ENCODE results near the gene ZNF527. TPM values are rescaled to one million over a fixed set of nuclear protein-coding genes. Genes with fewer than 3 reads are reported as not detected.

The ZNF527 gene
- 1 to 10 TPM; 3.8 to 4.4 TPM for total RNA-seq

DNA sequence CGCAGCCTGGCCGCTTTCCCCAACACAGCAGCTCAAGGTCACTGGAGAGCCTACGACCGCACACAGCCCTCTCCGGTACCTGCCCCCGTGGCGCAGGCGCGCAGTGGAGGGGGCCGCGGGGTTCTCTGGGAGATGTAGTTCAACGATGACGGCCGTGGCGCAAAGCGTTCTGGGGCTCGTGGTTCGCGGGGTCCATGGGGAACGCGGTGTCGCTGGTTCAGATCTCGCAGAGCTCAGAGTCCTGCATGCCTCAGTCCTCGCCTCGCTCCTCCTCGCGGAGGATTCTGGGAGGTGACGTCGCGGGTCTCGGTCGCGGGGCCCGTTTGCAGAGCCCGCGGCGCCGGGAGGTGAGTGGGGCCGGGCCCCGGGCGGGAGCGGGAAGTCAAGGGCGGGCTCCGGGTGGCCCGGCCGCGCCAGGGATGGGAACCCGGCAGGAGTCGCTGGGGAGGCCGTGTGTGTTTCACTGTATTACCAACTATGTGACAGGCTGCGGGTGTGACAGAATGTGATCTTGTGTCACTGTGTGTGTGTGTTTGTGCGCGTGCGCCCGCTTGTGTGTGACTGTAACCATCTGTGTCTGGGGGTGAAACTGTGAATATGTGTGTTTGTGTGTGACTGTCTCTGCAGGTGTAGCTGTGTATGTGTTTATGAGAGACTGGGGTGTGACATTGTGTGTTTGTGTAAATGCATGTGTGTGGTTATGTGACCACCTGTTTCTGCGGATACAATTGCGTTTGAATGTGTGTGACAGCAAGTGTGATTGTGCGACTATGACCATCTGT is at the start of gene ZNF527:
Gene ZNF527, plus strand, starts transcription at position 220 of the 782 bp plus-strand sequence. CDS start 3,100 bp downstream, outside the sequence.
- Mint-ChIP-seq H3K36me3 (peaks cover 11% of the 10 kb centered on the region), H3K4me3 (peak within 1 kb of the TSS; percentile 93), H3K9me3 (peaks cover 13% of the 10 kb centered on the region), H3K27ac (peak within 1 kb of the TSS; percentile 88), H3K27me3 (no peaks in the 10 kb centered on the region), H3K4me1 (ENCODE audit: low read depth) (peaks cover 11% of the 10 kb centered on the region)
- peak; percentile 98 for DNase-seq
- intact Hi-C loops (cut with micrococcal nuclease): loop anchor here (1.0 to 5.0 kb wide), 9 partner anchors 39 to 398 kb away; partner anchors contain the start of genes ZFP30, ZNF420, ZNF569 and ZNF585A
- ChIA-PET POLR2A (interaction anchor here (0.6 to 2.2 kb wide), 9 partner anchors 36 to 1157 kb away, joined by 3 to 9 read pairs (median 3); partner anchors contain the start of genes ZNF146, ZNF383, ZNF540 and ZNF565), CTCF (interaction anchor here (1.0 to 1.2 kb wide), 3 partner anchors 51 to 224 kb away, joined by 3 to 4 read pairs (median 4); partner anchors contain the start of genes ZNF540 and ZNF571)

DNA sequence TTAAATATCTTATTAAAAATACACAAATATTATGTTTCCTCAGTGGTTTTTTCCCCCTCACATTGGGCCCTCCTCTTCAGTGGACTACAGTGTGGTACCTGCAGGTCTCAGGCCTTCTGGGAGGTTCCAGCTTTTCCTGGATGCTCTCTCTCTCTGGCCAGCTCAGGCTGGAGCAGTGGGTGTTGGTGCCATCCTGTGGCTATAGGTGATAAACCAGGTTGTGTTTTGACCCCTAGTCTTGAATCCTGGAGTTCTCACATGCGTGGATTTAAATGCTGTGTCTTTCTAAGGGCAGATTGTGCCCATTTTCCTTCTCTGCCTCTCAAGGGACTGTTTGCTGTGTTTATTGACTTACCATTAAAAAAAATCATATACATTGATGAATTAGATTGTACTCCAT is 41.2 kb upstream of the ZNF527 start:
- CTCF ChIA-PET: no interaction called here
- Mint-ChIP-seq H3K4me1 (ENCODE audit: low read depth) (peaks cover 11% of the 10 kb centered on the region), H3K4me3 (no peak overlapping the region), H3K27ac (no peak overlapping the region), H3K36me3 (peaks cover 29% of the 10 kb centered on the region), H3K27me3 (no peaks in the 10 kb centered on the region), H3K9me3 (no peaks in the 10 kb centered on the region)
- POLR2A ChIA-PET: no interaction called here
- intact Hi-C loops (cut with micrococcal nuclease): loop anchor here (5.0 kb wide), 1 partner anchor 43 kb away; the partner anchor contains the start of gene ZNF527
- DNase-seq: no peak

DNA sequence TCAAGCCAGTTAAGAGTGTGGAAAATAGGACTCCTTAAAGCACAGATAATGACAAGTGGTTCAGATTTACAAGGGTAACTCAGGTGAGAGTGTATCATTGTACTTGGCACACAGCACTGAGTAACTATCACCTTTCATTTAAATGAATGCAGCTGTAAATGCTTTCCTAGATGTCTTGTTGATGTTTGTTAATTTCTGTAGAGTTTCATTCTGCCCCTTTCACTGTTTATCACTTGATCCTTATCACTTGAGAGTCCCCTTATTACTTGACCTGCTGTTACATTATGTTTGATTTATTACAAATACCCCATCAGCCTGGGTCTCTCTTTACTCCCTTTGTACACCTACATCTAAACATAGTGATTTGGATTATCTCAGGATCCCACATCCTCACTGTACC is 38.1 kb upstream of the ZNF527 start:
- intact Hi-C loops (cut with micrococcal nuclease): loop anchor here (5.0 kb wide), 1 partner anchor 39 kb away; the partner anchor contains the start of gene ZNF527
- no peak overlapping the region for H3K4me3 Mint-ChIP-seq
- peaks cover 23% of the 10 kb centered on the region for H3K4me1 Mint-ChIP-seq (ENCODE audit: low read depth)
- no peak overlapping the region for H3K27ac Mint-ChIP-seq
- ChIA-PET CTCF (no interaction called here), POLR2A (no interaction called here)
- no peaks in the 10 kb centered on the region for H3K9me3 Mint-ChIP-seq
- no peaks in the 10 kb centered on the region for H3K27me3 Mint-ChIP-seq
- no peak for DNase-seq
- peaks cover 28% of the 10 kb centered on the region for H3K36me3 Mint-ChIP-seq

DNA sequence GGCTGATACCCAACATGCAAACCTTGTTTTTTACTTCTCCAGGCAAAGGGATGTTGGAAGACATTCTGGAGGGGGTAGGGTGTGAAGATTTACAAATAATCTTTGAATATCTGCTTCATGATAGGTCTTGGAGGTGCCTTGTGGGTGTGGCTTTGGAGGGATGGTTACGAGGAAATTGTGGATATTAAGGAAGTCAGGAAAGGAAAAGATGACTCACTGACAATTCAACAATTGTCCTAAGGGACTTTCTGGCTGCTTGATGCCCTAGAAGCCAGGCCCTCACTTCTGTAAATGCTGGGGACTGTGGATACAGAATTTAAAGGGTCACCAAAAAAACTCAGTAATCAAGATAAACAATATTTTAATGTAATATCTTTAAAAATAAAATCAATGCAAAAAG is 37.4 kb upstream of the ZNF527 start:
- Mint-ChIP-seq H3K27ac (no peak overlapping the region), H3K36me3 (peaks cover 31% of the 10 kb centered on the region), H3K4me1 (ENCODE audit: low read depth) (peaks cover 23% of the 10 kb centered on the region), H3K4me3 (peak overlapping the region; percentile 16), H3K27me3 (no peaks in the 10 kb centered on the region), H3K9me3 (no peaks in the 10 kb centered on the region)
- intact Hi-C loops (cut with micrococcal nuclease): loop anchor here (5.0 kb wide), 1 partner anchor 39 kb away; the partner anchor contains the start of gene ZNF527
- POLR2A ChIA-PET: interaction anchor here (2.2 kb wide), 1 partner anchor 38 kb away, joined by 9 read pairs; the partner anchor contains the start of gene ZNF527
- CTCF ChIA-PET: no interaction called here
- DNase-seq: no peak

DNA sequence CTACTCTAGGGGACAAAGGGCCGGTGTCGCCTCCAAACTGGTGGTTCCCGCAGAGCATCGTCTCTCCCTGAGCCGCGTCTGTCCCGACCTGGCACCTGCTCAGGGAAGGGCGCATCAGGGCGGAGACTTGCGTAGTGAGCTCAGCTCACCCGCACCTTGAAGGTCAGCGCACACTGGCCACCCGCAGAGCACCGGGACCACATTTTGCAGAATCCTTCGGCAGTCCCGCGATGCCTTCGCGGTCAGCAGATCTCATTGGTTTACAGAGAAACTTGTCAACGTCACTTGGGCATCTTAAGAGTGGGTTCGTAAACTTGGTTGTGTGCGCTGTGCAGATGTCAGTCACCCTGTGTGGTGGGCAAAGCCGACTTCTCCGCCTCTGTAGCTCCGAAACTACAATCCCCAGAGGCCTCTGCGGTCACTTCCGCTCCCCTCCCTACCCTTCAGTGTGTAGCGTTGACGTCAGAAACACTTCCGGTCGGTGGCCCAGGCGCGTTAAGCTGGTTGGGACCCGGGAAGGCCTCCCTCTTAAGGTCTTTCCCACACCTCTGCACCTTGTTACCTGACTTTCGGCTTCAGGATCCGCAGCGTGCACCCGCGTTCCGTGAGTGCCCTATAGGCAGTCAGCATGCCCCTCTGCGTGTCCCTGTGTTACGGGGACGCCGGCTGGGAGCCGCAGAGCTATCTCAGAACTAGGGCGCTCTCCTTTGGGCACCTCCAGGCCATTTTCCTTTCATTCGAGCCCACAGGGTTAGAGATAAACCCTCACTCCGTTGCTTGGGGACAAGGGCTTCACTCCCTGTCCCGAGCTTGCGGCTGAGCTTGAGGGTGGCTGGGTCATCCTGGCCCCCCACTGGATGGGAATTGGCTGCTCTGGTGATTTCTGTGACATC is 36.5 kb upstream of the ZNF527 start:
- H3K27ac Mint-ChIP-seq: peak overlapping the region; percentile 78

DNA sequence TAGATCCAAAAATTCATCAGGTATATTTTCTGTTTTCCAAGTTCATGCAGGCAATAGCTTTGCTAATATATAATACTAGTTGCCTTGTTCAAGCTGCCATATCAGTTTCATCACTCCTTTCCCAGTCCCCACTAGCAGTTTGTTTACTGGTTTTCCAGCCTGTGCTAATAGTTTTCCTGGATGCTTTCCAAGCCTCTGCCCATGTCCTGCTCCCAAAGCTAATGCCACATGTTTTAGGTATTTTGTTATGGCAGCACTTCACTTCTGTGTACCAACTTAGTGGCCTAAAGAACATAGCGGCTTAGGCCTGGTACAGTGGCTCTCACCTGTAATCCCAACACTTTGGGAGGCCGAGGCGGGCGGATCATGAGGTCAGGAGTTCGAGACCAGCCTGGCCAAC is 28.1 kb upstream of the ZNF527 start:
- Mint-ChIP-seq H3K9me3 (no peaks in the 10 kb centered on the region), H3K27me3 (no peaks in the 10 kb centered on the region), H3K27ac (no peak overlapping the region), H3K4me1 (ENCODE audit: low read depth) (peaks cover 8% of the 10 kb centered on the region), H3K4me3 (no peak overlapping the region), H3K36me3 (peaks cover 51% of the 10 kb centered on the region)
- ChIA-PET POLR2A (no interaction called here), CTCF (no interaction called here)
- DNase-seq: no peak
- intact Hi-C loops (cut with micrococcal nuclease): no loop called here

More for the DNA sequence above, 36.5 kb upstream of the ZNF527 start:
- ChIA-PET POLR2A (interaction anchor here (0.5 to 2.2 kb wide), 4 partner anchors 17 to 432 kb away, joined by 3 to 9 read pairs (median 4); partner anchors contain the start of genes ZNF527 and ZNF570), CTCF (interaction anchor here (0.7 kb wide), 1 partner anchor 17 kb away, joined by 3 read pairs; no protein-coding TSS in a partner anchor)
- Mint-ChIP-seq H3K4me1 (ENCODE audit: low read depth) (peaks cover 23% of the 10 kb centered on the region), H3K4me3 (peak overlapping the region; percentile 88), H3K36me3 (peaks cover 27% of the 10 kb centered on the region), H3K27me3 (no peaks in the 10 kb centered on the region), H3K9me3 (no peaks in the 10 kb centered on the region)
- peak; percentile 92 for DNase-seq
- intact Hi-C loops (cut with micrococcal nuclease): loop anchor here (1.0 to 5.0 kb wide), 2 partner anchors 17 to 38 kb away; partner anchors contain the start of gene ZNF527

DNA sequence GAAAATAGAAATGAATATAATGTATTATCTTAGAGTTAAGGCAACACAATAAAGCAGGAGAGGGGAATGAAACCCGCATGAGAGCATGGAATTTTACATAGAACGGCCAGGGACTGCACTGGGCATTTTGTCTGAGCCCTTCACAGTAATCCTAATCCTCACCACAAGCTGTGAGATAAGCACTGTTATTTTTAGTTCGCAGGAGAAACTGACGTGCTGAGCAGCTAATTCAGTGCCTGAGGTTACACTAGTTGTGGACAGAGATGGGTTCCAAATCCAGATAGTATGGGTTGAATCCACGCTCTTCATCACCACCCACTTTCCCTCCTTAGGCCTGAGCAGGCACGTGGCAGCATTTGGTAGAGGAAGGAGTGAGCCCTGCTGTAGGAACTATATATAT is 24.8 kb upstream of the ZNF527 start:
- POLR2A ChIA-PET: no interaction called here
- intact Hi-C loops (cut with micrococcal nuclease): no loop called here
- DNase-seq: no peak
- peaks cover 53% of the 10 kb centered on the region for H3K36me3 Mint-ChIP-seq
- H3K27me3 Mint-ChIP-seq: no peaks in the 10 kb centered on the region
- H3K27ac Mint-ChIP-seq: no peak overlapping the region
- no peaks in the 10 kb centered on the region for H3K9me3 Mint-ChIP-seq
- H3K4me3 Mint-ChIP-seq: no peak overlapping the region
- peaks cover 3% of the 10 kb centered on the region for H3K4me1 Mint-ChIP-seq (ENCODE audit: low read depth)
- CTCF ChIA-PET: no interaction called here

DNA sequence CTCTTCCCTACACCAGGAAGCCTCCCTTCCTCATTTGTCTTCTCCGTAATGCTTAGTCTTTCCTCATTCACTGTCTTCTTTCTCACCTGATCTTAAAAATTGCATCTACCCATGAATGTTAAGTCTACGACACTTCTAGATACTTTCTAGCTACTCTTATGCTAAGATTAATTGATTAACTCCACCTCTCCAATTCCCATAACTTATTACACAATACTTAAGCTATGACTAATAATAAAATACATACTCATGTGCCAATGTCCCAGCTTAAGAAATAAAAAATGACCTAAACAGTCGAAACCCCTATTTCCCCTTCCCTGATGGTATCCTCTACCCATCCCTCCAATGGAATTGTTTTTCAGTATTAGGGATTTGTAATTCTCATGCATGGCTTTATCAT is 22.8 kb upstream of the ZNF527 start:
- H3K4me1 Mint-ChIP-seq (ENCODE audit: low read depth): no peaks in the 10 kb centered on the region
- H3K27me3 Mint-ChIP-seq: no peaks in the 10 kb centered on the region
- H3K27ac Mint-ChIP-seq: no peak overlapping the region
- H3K9me3 Mint-ChIP-seq: no peaks in the 10 kb centered on the region
- DNase-seq: no peak
- intact Hi-C loops (cut with micrococcal nuclease): no loop called here
- H3K36me3 Mint-ChIP-seq: peaks cover 59% of the 10 kb centered on the region
- no peak overlapping the region for H3K4me3 Mint-ChIP-seq
- ChIA-PET CTCF (no interaction called here), POLR2A (no interaction called here)

DNA sequence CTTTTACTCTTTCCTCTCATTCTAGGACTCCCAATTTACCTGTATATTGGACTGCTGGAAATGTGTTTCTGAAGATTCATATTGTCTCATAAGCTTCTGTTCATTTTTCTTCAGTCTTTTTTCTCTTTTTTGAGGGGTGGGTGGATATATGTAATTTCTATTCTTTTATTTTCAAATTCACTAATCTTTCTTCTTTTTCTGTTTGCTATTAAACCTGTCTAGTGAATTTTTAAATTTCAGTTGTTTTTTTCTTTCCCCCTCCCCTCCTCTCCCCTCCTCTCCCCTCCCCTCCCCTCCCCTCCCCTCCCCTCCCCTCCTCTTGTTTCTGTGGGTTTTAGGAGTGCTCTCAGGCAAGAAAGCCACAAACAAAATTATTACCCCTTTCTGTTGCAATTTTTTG is 16.9 kb upstream of the ZNF527 start:
- Mint-ChIP-seq H3K4me1 (ENCODE audit: low read depth) (no peaks in the 10 kb centered on the region), H3K27ac (no peak overlapping the region), H3K9me3 (peaks cover 21% of the 10 kb centered on the region), H3K27me3 (no peaks in the 10 kb centered on the region), H3K4me3 (no peak overlapping the region), H3K36me3 (peaks cover 74% of the 10 kb centered on the region)
- no peak for DNase-seq
- POLR2A ChIA-PET: no interaction called here
- intact Hi-C loops (cut with micrococcal nuclease): no loop called here
- CTCF ChIA-PET: no interaction called here

DNA sequence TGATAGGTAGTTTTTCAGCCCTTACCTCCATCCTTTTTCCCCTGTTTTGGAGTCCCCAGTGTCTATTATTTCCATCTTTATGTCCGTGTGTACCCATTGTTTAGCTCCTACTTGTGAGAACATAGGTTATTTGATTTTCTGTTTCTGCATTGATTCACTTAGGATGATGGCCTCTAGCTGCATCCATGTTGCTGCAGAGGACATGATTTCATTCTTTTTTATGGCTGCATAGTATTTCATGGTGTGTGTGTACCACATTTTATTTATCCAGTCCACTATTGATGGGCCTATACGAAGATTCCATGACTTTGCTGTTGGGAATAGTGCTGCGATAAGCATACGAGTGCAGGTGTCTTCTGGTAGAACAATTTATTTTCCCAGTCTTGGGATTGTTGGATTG is 15.0 kb upstream of the ZNF527 start:
- Mint-ChIP-seq H3K9me3 (peaks cover 21% of the 10 kb centered on the region), H3K36me3 (peaks cover 80% of the 10 kb centered on the region), H3K4me1 (ENCODE audit: low read depth) (no peaks in the 10 kb centered on the region), H3K27me3 (no peaks in the 10 kb centered on the region), H3K4me3 (no peak overlapping the region), H3K27ac (no peak overlapping the region)
- DNase-seq: no peak
- intact Hi-C loops (cut with micrococcal nuclease): no loop called here
- ChIA-PET CTCF (no interaction called here), POLR2A (no interaction called here)

DNA sequence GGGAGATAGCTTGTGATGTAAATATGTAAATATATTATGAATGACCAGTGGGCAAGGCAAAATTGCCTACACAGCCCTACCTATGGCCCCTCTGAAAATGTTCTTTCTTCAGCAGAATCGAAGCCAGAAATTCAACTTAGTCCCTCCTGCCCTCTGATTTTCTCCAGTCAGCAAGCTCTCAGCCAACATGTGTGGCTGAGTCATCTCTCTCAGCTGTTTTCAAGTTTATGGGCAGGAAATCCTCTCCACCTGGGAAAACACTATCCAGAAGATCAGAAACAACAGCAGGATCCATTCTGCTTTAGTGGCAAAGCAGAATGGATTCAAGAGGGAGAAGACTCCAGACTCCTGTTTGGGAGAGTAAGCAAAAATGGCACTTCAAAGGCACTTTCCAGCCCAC is 8.9 kb upstream of the ZNF527 start:
- Mint-ChIP-seq H3K27me3 (no peaks in the 10 kb centered on the region), H3K9me3 (peaks cover 55% of the 10 kb centered on the region), H3K36me3 (peaks cover 74% of the 10 kb centered on the region), H3K27ac (no peak overlapping the region), H3K4me3 (no peak overlapping the region), H3K4me1 (ENCODE audit: low read depth) (no peaks in the 10 kb centered on the region)
- DNase-seq: no peak
- ChIA-PET POLR2A (no interaction called here), CTCF (no interaction called here)
- intact Hi-C loops (cut with micrococcal nuclease): no loop called here

DNA sequence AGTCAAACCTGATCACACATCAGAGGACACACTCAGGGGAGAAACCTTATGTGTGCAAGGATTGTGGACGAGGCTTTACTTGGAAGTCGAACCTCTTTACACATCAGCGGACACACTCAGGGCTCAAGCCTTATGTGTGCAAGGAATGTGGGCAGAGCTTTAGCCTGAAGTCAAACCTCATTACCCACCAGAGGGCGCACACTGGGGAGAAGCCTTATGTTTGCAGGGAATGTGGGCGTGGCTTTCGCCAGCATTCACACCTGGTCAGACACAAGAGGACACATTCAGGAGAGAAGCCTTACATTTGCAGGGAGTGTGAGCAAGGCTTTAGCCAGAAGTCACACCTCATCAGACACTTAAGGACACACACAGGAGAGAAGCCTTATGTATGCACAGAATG is 8.2 kb upstream of the ZNF527 start:
- ChIA-PET POLR2A (no interaction called here), CTCF (no interaction called here)
- Mint-ChIP-seq H3K27ac (no peak overlapping the region), H3K9me3 (peaks cover 49% of the 10 kb centered on the region), H3K4me3 (no peak overlapping the region), H3K4me1 (ENCODE audit: low read depth) (no peaks in the 10 kb centered on the region), H3K36me3 (peaks cover 67% of the 10 kb centered on the region), H3K27me3 (no peaks in the 10 kb centered on the region)
- no peak for DNase-seq
- intact Hi-C loops (cut with micrococcal nuclease): no loop called here
